K562 (cell line): ENCODE results near the gene ATP13A2. TPM values are rescaled to one million over a fixed set of nuclear protein-coding genes. Genes with fewer than 3 reads are reported as not detected.

ENCODE experiments used
- ATAC-seq: fragments of 200-7000 bp; cut with Tn5 transposase; 3 replicates; pipeline ENCODE4 v1.9.1; 2020; ENCODE audit warnings: moderate library complexity
- BruUV-seq: library from RNA; stranded (reverse); fragments of 400-500 nt; replicated peaks from 2 replicates; lab custom pipeline; 2021; lab: Mats Ljungman, UMichigan
- CTCF ChIA-PET: fragments of 300-600 bp; formaldehyde crosslinking; extraction: SDS; loops from one replicate; lab custom pipeline; 2021; ENCODE audit warnings: low intra/inter-chr PET ratio; lab: Yijun Ruan, JAX
- POLR2A ChIA-PET: fragments of 300-600, 350-650 bp; sonication (Branson Sonifier 250); formaldehyde crosslinking; extraction: SDS; loops from one replicate; lab custom pipeline; 2021; ENCODE audit warnings: antibody characterized with exemption, inconsistent platforms; lab: Yijun Ruan, JAX
- DNase-seq, 4 experiments: peaks; one replicate each; pipeline versions ENCODE4 v3.0.0 to v3.0.0-alpha.2; 2011 to 2018; ENCODE audit warnings: low spot score in 3 of 4, mixed read lengths in 3 of 4; ENCODE audit errors: extremely low read depth in 1 of 4
- FAIRE-seq: peaks from 2 replicates; lab custom pipeline; 2011; peaks lifted over from hg19 to GRCh38; lab: Jason Lieb, UNC
- H2AFZ ChIP-seq: 2 replicates; pipeline ENCODE4 v1.6.0; 2011; ENCODE audit warnings: low read depth, low read length, control low read depth, inconsistent platforms
- H3K27ac ChIP-seq: fragments of 200-600 bp; 3 replicates; pipeline ENCODE4 v1.8.0; 2011; ENCODE audit warnings: low read depth, mild to moderate bottlenecking, control low read depth, inconsistent platforms, low read length, moderate library complexity, mixed read lengths; ENCODE audit errors: extremely low read depth
- H3K27me3 ChIP-seq, 2 experiments: fragments of 300-600 bp in 1 of 2; 2 replicates in 1 of 2; 3 replicates in 1 of 2; pipeline versions ENCODE4 v1.6.0 to v1.8.0; 2011; ENCODE audit warnings: inconsistent platforms in 2 of 2, low read length in 2 of 2, mild to moderate bottlenecking in 1 of 2, mixed read lengths in 1 of 2, moderate library complexity in 1 of 2; ENCODE audit not compliant: control insufficient read depth in 2 of 2, insufficient read depth in 2 of 2
- H3K36me3 ChIP-seq: fragments of 300-600 bp; 3 replicates; pipeline ENCODE4 v1.8.0; 2011; ENCODE audit warnings: mild to moderate bottlenecking, low read length, inconsistent platforms; ENCODE audit not compliant: control insufficient read depth, insufficient read depth
- H3K4me1 ChIP-seq, 2 experiments: fragments of 200-600 bp in 1 of 2; replicated peaks in 1 of 2; 2 replicates in 1 of 2; 3 replicates in 1 of 2; pipeline versions ENCODE4 v1.5.1 to v1.8.0; 2011; ENCODE audit warnings: inconsistent platforms in 2 of 2, low read length in 2 of 2, mild to moderate bottlenecking in 1 of 2, mixed read lengths in 1 of 2, moderate library complexity in 1 of 2; ENCODE audit not compliant: control insufficient read depth in 2 of 2, insufficient read depth in 2 of 2
- H3K4me2 ChIP-seq: 2 replicates; pipeline ENCODE4 v1.6.1; 2011; ENCODE audit warnings: low read length, control low read depth, inconsistent platforms, mixed read lengths; ENCODE audit not compliant: insufficient read depth
- H3K4me3 ChIP-seq: fragments of 200-600 bp; sonication (generic), shearing (Covaris generic); 2 replicates; pipeline ENCODE4 v1.5.1; 2016; ENCODE audit warnings: control low read depth, inconsistent platforms
- H3K79me2 ChIP-seq: fragments of 200-600 bp; 3 replicates; pipeline ENCODE4 v1.8.0; 2011; ENCODE audit warnings: low read length, inconsistent platforms; ENCODE audit not compliant: control insufficient read depth, insufficient read depth
- H3K9ac ChIP-seq, 2 experiments: 2 replicates each; pipeline versions ENCODE4 v1.6.0 to v1.6.1; 2011; ENCODE audit warnings: low read depth in 2 of 2, low read length in 2 of 2, control low read depth in 1 of 2, inconsistent platforms in 1 of 2, mild to moderate bottlenecking in 1 of 2, mixed read lengths in 1 of 2; ENCODE audit not compliant: insufficient read depth in 1 of 2
- H3K9me1 ChIP-seq: one replicate; pipeline ENCODE4 v1.6.0; 2011; ENCODE audit warnings: inconsistent platforms, mild to moderate bottlenecking, low read length, moderate library complexity; ENCODE audit not compliant: control insufficient read depth, insufficient read depth
- H3K9me3 ChIP-seq: replicated peaks from 2 replicates; pipeline ENCODE4 v1.5.1; 2011; ENCODE audit warnings: low read depth, low read length, inconsistent platforms; ENCODE audit not compliant: control insufficient read depth, insufficient read depth
- H4K20me1 ChIP-seq: replicated peaks from 2 replicates; pipeline ENCODE4 v1.6.1; 2011; ENCODE audit warnings: low read length, inconsistent platforms, mixed read lengths; ENCODE audit not compliant: control insufficient read depth, insufficient read depth
- CEBPB ChIP-seq: fragments of 450-650 bp; IDR thresholded peaks from 2 replicates; pipeline ENCODE4 v1.6.1; 2016; ENCODE audit warnings: missing genetic modification characterization, missing compliant biosample characterization
- CEBPG ChIP-seq, 3 experiments: fragments of 200-800 bp in 1 of 3; sonication (Bioruptor generic) in 1 of 3; sonication (generic) in 1 of 3; formaldehyde crosslinking in 1 of 3; IDR thresholded peaks in 2 of 3; conservative IDR thresholded peaks in 1 of 3; 2 replicates each; pipeline versions ENCODE4 v1.6.1 to v1.8.0; 2016 to 2022; ENCODE audit warnings: missing compliant biosample characterization in 2 of 3, missing genetic modification characterization in 2 of 3, mild to moderate bottlenecking in 1 of 3, missing genetic modification reagents in 1 of 3
- DACH1 ChIP-seq: fragments of 450-650 bp; IDR thresholded peaks from 2 replicates; pipeline ENCODE4 v1.6.1; 2018; ENCODE audit not compliant: partially characterized antibody
- PTRF ChIP-seq: fragments of 450-650 bp; IDR thresholded peaks from 2 replicates; pipeline ENCODE4 v1.6.1; 2016; ENCODE audit warnings: mild to moderate bottlenecking, missing genetic modification characterization, missing compliant biosample characterization
- ZSCAN29 ChIP-seq: fragments of 450-650 bp; IDR thresholded peaks from 2 replicates; pipeline ENCODE4 v1.6.1; 2017
- WGBS: fragments of 100-300 bp; shearing (Covaris generic); methylation state at CpG from one replicate; pipeline ENCODE4 v1.1.6; 2016; ENCODE audit warnings: low coverage, mixed read lengths; ENCODE audit not compliant: insufficient coverage; ENCODE audit errors: missing lambda C conversion rate; 5-methylcytosine and 5-hydroxymethylcytosine counted together
- in situ Hi-C: fragments of 300-500 bp; cut with MboI; formaldehyde crosslinking; loops from 4 replicates; pipeline ENCODE4 v1.15.0; 2018; ENCODE audit warnings: inconsistent platforms, mixed read lengths
- intact Hi-C: fragments of 100-400 bp; cut with micrococcal nuclease; formaldehyde crosslinking; loops from 2 replicates; pipeline ENCODE4 v1.14.2; 2022
- polyA plus RNA-seq, 8 experiments: library from polyadenylated mRNA; depleted of rRNA in 4 of 8; stranded (reverse) in 5 of 8; unstranded in 3 of 8; fragments of >200 nt; fragmentation: Nextera tagmentation in 2 of 8; fragmentation: Illumina TruSeq in 1 of 8; extraction: Ambion mirVana in 2 of 8; extraction: Trizol in 1 of 8; gene quantifications; 2 replicates each; pipeline versions ENCODE4 v1.2.1 to v1.2.3, GENCODE V29; 2011 to 2014; ENCODE audit warnings: inconsistent platforms in 1 of 8, missing spikeins in 1 of 8
- total RNA-seq, 7 experiments: library from RNA; depleted of rRNA in 6 of 7; stranded (reverse); fragments of >200 nt in 6 of 7; fragmentation: Illumina TruSeq in 2 of 7; extraction: Trizol in 2 of 7; gene quantifications; 2 replicates each; pipeline versions ENCODE4 v1.2.1 to v1.2.3, GENCODE V29; 2011 to 2021; ENCODE audit warnings: low replicate concordance in 1 of 7
- TF ChIP-seq, protein P1 (sequence below): IDR thresholded peaks from 2 replicates; pipeline ENCODE4 v1.6.1; 2011; ENCODE audit warnings: borderline replicate concordance, low read depth, mild to moderate bottlenecking, moderate library complexity, low read length; ENCODE audit not compliant: insufficient read depth, poor library complexity, severe bottlenecking

ATP13A2 gene
- total and polyA plus RNA-seq, 9 of the 15 experiments (the other 6 are each of a cell fraction or from before 2014, with no cell fraction given) = 0.36 to 56.3 (median 16.3) TPM

DNA sequence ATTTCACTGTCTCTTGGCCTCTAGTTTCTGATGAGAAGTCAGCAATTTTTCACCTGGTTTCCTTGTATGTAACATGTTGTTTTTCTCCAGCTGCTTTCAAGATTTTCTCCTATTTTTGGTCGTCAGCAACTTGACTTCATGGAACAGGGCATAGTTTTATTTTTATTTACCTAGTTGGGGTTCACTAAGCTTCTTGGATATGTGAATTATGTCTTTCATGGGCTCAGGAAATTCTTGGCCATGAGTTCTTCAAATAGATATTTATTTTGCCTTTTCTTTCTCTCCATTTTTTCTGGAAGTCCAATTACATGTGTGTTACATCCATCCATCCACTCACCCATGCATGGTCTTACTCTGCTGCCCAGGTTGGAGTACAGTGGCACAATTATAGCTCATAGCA lies 28.4 kb upstream of the ATP13A2 start:
- TF ChIP-seq, protein P1, sequence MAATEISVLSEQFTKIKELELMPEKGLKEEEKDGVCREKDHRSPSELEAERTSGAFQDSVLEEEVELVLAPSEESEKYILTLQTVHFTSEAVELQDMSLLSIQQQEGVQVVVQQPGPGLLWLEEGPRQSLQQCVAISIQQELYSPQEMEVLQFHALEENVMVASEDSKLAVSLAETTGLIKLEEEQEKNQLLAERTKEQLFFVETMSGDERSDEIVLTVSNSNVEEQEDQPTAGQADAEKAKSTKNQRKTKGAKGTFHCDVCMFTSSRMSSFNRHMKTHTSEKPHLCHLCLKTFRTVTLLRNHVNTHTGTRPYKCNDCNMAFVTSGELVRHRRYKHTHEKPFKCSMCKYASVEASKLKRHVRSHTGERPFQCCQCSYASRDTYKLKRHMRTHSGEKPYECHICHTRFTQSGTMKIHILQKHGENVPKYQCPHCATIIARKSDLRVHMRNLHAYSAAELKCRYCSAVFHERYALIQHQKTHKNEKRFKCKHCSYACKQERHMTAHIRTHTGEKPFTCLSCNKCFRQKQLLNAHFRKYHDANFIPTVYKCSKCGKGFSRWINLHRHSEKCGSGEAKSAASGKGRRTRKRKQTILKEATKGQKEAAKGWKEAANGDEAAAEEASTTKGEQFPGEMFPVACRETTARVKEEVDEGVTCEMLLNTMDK = no peak
- no peak overlapping the region for H3K4me3 ChIP-seq
- BruUV-seq = no TSS peak
- ChIA-PET POLR2A (interaction anchor here (1.2 kb wide), 2 partner anchors 15 to 74 kb away, joined by 3 read pairs; no protein-coding TSS in a partner anchor), CTCF (no interaction called here)
- no peak overlapping the region for H3K27ac ChIP-seq
- no peaks in the 10 kb centered on the region for H4K20me1 ChIP-seq
- H3K79me2 ChIP-seq = peaks cover 23% of the 10 kb centered on the region
- H3K4me1 ChIP-seq = no peaks in the 10 kb centered on the region; a peak in 1 of 5 replicates
- no peak overlapping the region for H3K4me2 ChIP-seq
- no peak for ATAC-seq
- H3K9ac ChIP-seq = no peak overlapping the region
- no peak for FAIRE-seq
- no peaks in the 10 kb centered on the region for H3K9me3 ChIP-seq
- DNase-seq = no peak
- H3K27me3 ChIP-seq = no peaks in the 10 kb centered on the region
- H3K36me3 ChIP-seq = peaks cover 83% of the 10 kb centered on the region
- intact Hi-C loops (no loop called here), in situ Hi-C loops (loop anchor here (25.0 kb wide), 1 partner anchor 453 kb away; no protein-coding TSS in a partner anchor)
- H2AFZ ChIP-seq = no peak overlapping the region
- no peaks in the 10 kb centered on the region for H3K9me1 ChIP-seq
- WGBS = 54% methylated on average over 1 of the region's 1 CpG

DNA sequence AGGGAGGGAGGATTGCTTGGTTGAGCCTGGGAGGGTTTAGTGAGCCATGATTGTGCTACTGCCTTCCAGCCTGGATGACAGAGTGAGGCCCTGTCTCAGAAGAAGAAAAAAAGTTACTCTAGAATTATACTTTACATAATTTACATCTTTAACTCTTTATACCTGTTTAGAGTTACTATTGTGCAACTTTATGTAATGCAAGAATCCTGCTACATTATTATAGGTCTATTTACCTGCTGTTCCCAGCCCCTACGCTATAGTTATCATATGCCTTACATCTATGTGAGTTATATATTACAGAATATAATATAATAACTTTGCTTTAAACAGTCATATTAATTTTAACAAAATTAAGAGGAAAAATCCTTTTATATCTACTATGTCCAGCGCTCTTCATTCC lies 27.8 kb upstream of the ATP13A2 start:
- 98% methylated on average over 2 of the region's 2 CpGs for WGBS
- Histone ChIP-seq H3K9me3 (no peaks in the 10 kb centered on the region), H2AFZ (no peak overlapping the region), H3K4me3 (no peak overlapping the region), H3K4me2 (no peak overlapping the region), H3K9ac (no peak overlapping the region), H3K4me1 (no peaks in the 10 kb centered on the region; a peak in 1 of 5 replicates), H4K20me1 (no peaks in the 10 kb centered on the region), H3K36me3 (peaks cover 82% of the 10 kb centered on the region), H3K79me2 (peaks cover 22% of the 10 kb centered on the region), H3K9me1 (no peaks in the 10 kb centered on the region), H3K27ac (no peak overlapping the region)
- no peak for DNase-seq
- no peak for ATAC-seq
- intact Hi-C loops = no loop called here
- no peak for TF ChIP-seq DACH1
- no peak for TF ChIP-seq PTRF
- no peak for TF ChIP-seq ZSCAN29
- no peak for TF ChIP-seq CEBPG (CRISPR knock-in tag; IDR thresholded peaks at IDR 0.05)
- TF ChIP-seq CEBPG (tag; conservative IDR thresholded peaks at IDR 0.05 in 1 of 2, IDR thresholded peaks at IDR 0.05 in 1 of 2) = peak in 1 of 2 experiments; percentile 80; a peak in 2 of 4 replicates
- peak; percentile 66 for TF ChIP-seq CEBPB (tag)
- TF ChIP-seq, all 486 proteins: peak for 2
- FAIRE-seq = no peak
- no peaks in the 10 kb centered on the region for H3K27me3 ChIP-seq
- POLR2A ChIA-PET = interaction anchor here (1.2 kb wide), 2 partner anchors 14 to 73 kb away, joined by 3 read pairs; no protein-coding TSS in a partner anchor
- CTCF ChIA-PET = no interaction called here
- in situ Hi-C loops = loop anchor here (25.0 kb wide), 1 partner anchor 452 kb away; no protein-coding TSS in a partner anchor
- BruUV-seq = no TSS peak
